PC-3 (cell line): ENCODE results near the gene CCDC24. TPM values are rescaled to one million over a fixed set of nuclear protein-coding genes. Genes with fewer than 3 reads are reported as not detected.

Experiments
- ATAC-seq: fragments of 200-7000 bp; cut with Tn5 transposase; 2 replicates; pipeline ENCODE4 v1.9.1; 2020; ENCODE audit warnings: mild to moderate bottlenecking, moderate library complexity
- BruUV-seq: library from RNA; stranded (reverse); fragments of 400-500 nt; replicated peaks from 2 replicates; lab custom pipeline; 2021; lab: Mats Ljungman, UMichigan
- CTCF ChIA-PET: fragments of 300-600 bp; sonication (Branson Sonifier 250); formaldehyde crosslinking; loops from one replicate; lab custom pipeline; 2022; ENCODE audit warnings: antibody characterized with exemption; lab: Charles Lee
- POLR2A ChIA-PET: fragments of 300-600 bp; sonication (Branson Sonifier 250); formaldehyde crosslinking; loops from one replicate; lab custom pipeline; 2022; ENCODE audit warnings: antibody characterized with exemption; ENCODE audit not compliant: unreplicated experiment; lab: Charles Lee
- DNase-seq: peaks from one replicate; pipeline ENCODE4 v3.0.0-alpha.2; 2015
- H2AFZ ChIP-seq: fragments of 300-600 bp; sonication (generic); 2 replicates; pipeline ENCODE4 v1.6.0; 2016; ENCODE audit warnings: antibody characterized with exemption, low read length
- H3F3A ChIP-seq: fragments of 300-600 bp; sonication (generic); one replicate; pipeline ENCODE4 v1.6.0; 2017; ENCODE audit warnings: antibody characterized with exemption, low read length, control low read depth, mild to moderate bottlenecking; ENCODE audit not compliant: unreplicated experiment
- H3K27ac ChIP-seq: fragments of 300-600 bp; sonication (generic); 2 replicates; pipeline ENCODE4 v1.5.1; 2016; ENCODE audit warnings: mild to moderate bottlenecking, low read length
- H3K27me3 ChIP-seq: fragments of 300-600 bp; sonication (generic); 2 replicates; pipeline ENCODE4 v1.6.1; 2016; ENCODE audit warnings: low read length, mixed read lengths
- H3K36me3 ChIP-seq: fragments of 300-600 bp; sonication (generic); 2 replicates; pipeline ENCODE4 v1.6.1; 2016; ENCODE audit warnings: low read depth, mixed run types, low read length, mixed read lengths
- H3K4me1 ChIP-seq: fragments of 300-600 bp; sonication (generic); 2 replicates; pipeline ENCODE4 v1.5.1; 2016; ENCODE audit warnings: low read length; ENCODE audit not compliant: insufficient read depth
- H3K4me2 ChIP-seq: fragments of 300-600 bp; sonication (generic); 2 replicates; pipeline ENCODE4 v1.6.0; 2016; ENCODE audit warnings: low read length
- H3K4me3 ChIP-seq: fragments of 300-600 bp; sonication (generic); 2 replicates; pipeline ENCODE4 v1.5.1; 2016; ENCODE audit warnings: mild to moderate bottlenecking, low read length, mixed read lengths
- H3K79me2 ChIP-seq: fragments of 300-600 bp; sonication (generic); 2 replicates; pipeline ENCODE4 v1.6.1; 2017; ENCODE audit warnings: low read length, mixed read lengths
- H3K9ac ChIP-seq: fragments of 300-600 bp; sonication (generic); 2 replicates; pipeline ENCODE4 v1.6.0; 2016; ENCODE audit warnings: mild to moderate bottlenecking, low read length
- H3K9me2 ChIP-seq: fragments of 300-600 bp; sonication (generic); replicated peaks from 2 replicates; pipeline ENCODE4 v1.6.1; 2016; ENCODE audit warnings: mixed run types, low read length, mixed read lengths
- H3K9me3 ChIP-seq: fragments of 300-600 bp; sonication (generic); 2 replicates; pipeline ENCODE4 v1.6.1; 2016; ENCODE audit warnings: low read length, mixed read lengths
- H4K20me1 ChIP-seq: fragments of 300-600 bp; sonication (generic); 2 replicates; pipeline ENCODE4 v1.6.1; 2016; ENCODE audit warnings: low read length, mixed read lengths
- EZH2 ChIP-seq: fragments of 300-600 bp; sonication (generic); IDR thresholded peaks from one replicate; pipeline ENCODE4 v1.6.1; 2017; ENCODE audit warnings: antibody characterized with exemption, mild to moderate bottlenecking, low read length; ENCODE audit not compliant: unreplicated experiment
- EZH2phosphoT487 ChIP-seq: fragments of 300-600 bp; sonication (generic); IDR thresholded peaks from 2 replicates; pipeline ENCODE4 v1.6.1; 2018; ENCODE audit warnings: mild to moderate bottlenecking, antibody characterized with exemption, low read length, borderline replicate concordance
- intact Hi-C: fragments of 100-400 bp; cut with micrococcal nuclease; formaldehyde crosslinking; loops from 2 replicates; pipeline ENCODE4 v1.9.0; 2023
- total RNA-seq: library from RNA; depleted of rRNA; stranded (reverse); fragments of >200 nt; gene quantifications from 2 replicates; pipeline ENCODE4 v1.2.3, GENCODE V29; 2014
- TF ChIP-seq, protein P1 (sequence below): fragments of 300-600 bp; sonication (generic); conservative IDR thresholded peaks from 2 replicates; pipeline ENCODE4 v1.5.1; 2017; ENCODE audit warnings: antibody characterized with exemption, low read depth, mild to moderate bottlenecking, low read length

CCDC24 gene
- total RNA-seq, 1 experiment from 2014 or later = 10.1 TPM

DNA sequence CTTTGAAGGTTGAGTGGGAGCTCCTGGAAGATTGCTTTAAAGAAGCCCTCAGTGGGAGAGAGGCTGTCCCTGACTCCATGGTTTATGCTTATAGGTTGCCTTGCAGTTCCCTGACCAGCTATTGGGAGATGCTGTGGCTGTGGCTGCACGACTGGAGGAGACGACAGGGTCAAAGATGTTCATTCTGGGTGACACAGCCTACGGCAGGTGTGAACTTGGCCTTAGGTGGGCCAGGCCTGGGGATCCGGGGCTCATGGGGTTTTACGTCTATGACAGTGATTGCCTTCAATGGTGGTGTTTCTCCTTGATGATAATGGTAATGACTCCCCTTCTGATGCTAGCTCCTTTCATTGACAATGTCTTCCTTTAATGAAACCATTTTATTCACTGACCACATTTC, 20.9 kb upstream of the CCDC24 start:
- no peak for DNase-seq
- ChIA-PET POLR2A (interaction anchor here (1.2 kb wide), 1 partner anchor 41 kb away, joined by 3 read pairs; no protein-coding TSS in a partner anchor), CTCF (interaction anchor here (1.5 kb wide), 1 partner anchor 36 kb away, joined by 3 read pairs; no protein-coding TSS in a partner anchor)
- Histone ChIP-seq H3K36me3 (peaks cover 25% of the 10 kb centered on the region), H3F3A (no peaks in the 10 kb centered on the region), H3K9ac (peak overlapping the region; percentile 92), H3K4me1 (peaks cover 18% of the 10 kb centered on the region), H3K27me3 (no peaks in the 10 kb centered on the region), H3K9me2 (no peaks in the 10 kb centered on the region), H3K27ac (no peak overlapping the region), H3K79me2 (peaks cover 27% of the 10 kb centered on the region), H3K4me2 (peak overlapping the region; percentile 88), H3K9me3 (no peaks in the 10 kb centered on the region), H2AFZ (no peak overlapping the region; the same call in 1 of the 2 replicates), H3K4me3 (peak overlapping the region; percentile 99), H4K20me1 (no peaks in the 10 kb centered on the region; the same call in 1 of the 2 replicates)
- no peak for TF ChIP-seq EZH2
- no peak for TF ChIP-seq EZH2phosphoT487
- TF ChIP-seq, protein P1, sequence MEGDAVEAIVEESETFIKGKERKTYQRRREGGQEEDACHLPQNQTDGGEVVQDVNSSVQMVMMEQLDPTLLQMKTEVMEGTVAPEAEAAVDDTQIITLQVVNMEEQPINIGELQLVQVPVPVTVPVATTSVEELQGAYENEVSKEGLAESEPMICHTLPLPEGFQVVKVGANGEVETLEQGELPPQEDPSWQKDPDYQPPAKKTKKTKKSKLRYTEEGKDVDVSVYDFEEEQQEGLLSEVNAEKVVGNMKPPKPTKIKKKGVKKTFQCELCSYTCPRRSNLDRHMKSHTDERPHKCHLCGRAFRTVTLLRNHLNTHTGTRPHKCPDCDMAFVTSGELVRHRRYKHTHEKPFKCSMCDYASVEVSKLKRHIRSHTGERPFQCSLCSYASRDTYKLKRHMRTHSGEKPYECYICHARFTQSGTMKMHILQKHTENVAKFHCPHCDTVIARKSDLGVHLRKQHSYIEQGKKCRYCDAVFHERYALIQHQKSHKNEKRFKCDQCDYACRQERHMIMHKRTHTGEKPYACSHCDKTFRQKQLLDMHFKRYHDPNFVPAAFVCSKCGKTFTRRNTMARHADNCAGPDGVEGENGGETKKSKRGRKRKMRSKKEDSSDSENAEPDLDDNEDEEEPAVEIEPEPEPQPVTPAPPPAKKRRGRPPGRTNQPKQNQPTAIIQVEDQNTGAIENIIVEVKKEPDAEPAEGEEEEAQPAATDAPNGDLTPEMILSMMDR = no peak
- BruUV-seq = no TSS peak
- intact Hi-C loops = no loop called here
- ATAC-seq = no peak

DNA sequence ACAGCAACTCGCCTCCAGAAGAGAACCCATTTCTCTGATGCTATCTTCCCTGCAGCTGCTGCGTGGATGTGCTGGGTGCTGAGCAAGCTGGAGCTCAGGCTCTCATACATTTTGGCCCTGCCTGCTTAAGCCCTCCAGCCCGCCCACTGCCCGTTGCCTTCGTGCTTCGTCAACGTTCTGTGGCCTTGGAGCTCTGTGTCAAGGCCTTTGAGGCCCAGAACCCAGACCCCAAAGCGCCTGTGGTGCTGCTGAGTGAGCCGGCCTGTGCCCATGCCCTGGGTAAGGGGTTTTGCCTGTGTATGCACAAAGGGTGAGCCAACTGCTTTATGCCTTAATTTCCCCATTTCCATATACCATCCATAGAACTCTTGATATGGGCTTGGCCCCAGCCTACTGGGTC, 20.5 kb upstream of the CCDC24 start:
- H3F3A ChIP-seq = no peaks in the 10 kb centered on the region
- H3K27ac ChIP-seq = no peak overlapping the region

More for the DNA sequence above, 20.5 kb upstream of the CCDC24 start:
- Histone ChIP-seq H3K79me2 (peaks cover 32% of the 10 kb centered on the region), H3K9ac (no peak overlapping the region), H3K4me1 (peaks cover 21% of the 10 kb centered on the region), H3K36me3 (peaks cover 25% of the 10 kb centered on the region), H3K27me3 (no peaks in the 10 kb centered on the region), H2AFZ (no peak overlapping the region), H3K4me2 (peak overlapping the region; percentile 88), H3K9me2 (no peaks in the 10 kb centered on the region), H3K9me3 (no peaks in the 10 kb centered on the region), H4K20me1 (peaks cover 3% of the 10 kb centered on the region; the same call in 1 of the 2 replicates), H3K4me3 (peak overlapping the region; percentile 99)
- no TSS peak for BruUV-seq
- ATAC-seq (no peak), DNase-seq (no peak)
- TF ChIP-seq, protein P1 = no peak
- no peak for TF ChIP-seq EZH2phosphoT487
- TF ChIP-seq EZH2 = no peak
- POLR2A ChIA-PET = interaction anchor here (1.2 kb wide), 1 partner anchor 42 kb away, joined by 3 read pairs; no protein-coding TSS in a partner anchor
- CTCF ChIA-PET = interaction anchor here (1.5 kb wide), 1 partner anchor 36 kb away, joined by 3 read pairs; no protein-coding TSS in a partner anchor
- intact Hi-C loops = no loop called here
